Measurements from ENCODE around the gene USP47. TPM values are rescaled to one million over a fixed set of nuclear protein-coding genes. Genes with fewer than 3 reads are reported as not detected.

Gene USP47
- total and polyA plus RNA-seq, 2 of the 13 experiments (the other 11 are each of a cell fraction or from before 2014, with no cell fraction given) = 12.2 to 52.7 TPM

- Histone ChIP-seq H3K4me2 (ENCODE audit: low read depth, low read length) (no peak overlapping the region), H3K79me2 (ENCODE audit: insufficient read depth, low read length) (no peaks in the 10 kb centered on the region), H2AFZ (ENCODE audit: low read length) (no peak overlapping the region), H4K20me1 (ENCODE audit: insufficient read depth, low read length) (no peaks in the 10 kb centered on the region), H3K9me3 (ENCODE audit: low read length) (no peaks in the 10 kb centered on the region), H3K36me3 (replicated peaks in 1 of 2; ENCODE audit: control insufficient read depth in 1 of 2, insufficient read depth in 2 of 2, low read length in 2 of 2) (peaks cover 7 to 45% of the 10 kb centered on the region in 2 experiments; a peak in 4 of 5 replicates), H3K4me3 (replicated peaks in 1 of 3; ENCODE audit: insufficient read depth in 1 of 3, low read depth in 2 of 3, low read length in 3 of 3) (no peak overlapping the region), H3K4me1 (ENCODE audit: insufficient read depth, low read length) (no peaks in the 10 kb centered on the region), H3K27me3 (ENCODE audit: control insufficient read depth in 1 of 2, insufficient read depth in 2 of 2, low read length in 2 of 2) (no peaks in the 10 kb centered on the region), H3K27ac (ENCODE audit: extremely low read length, insufficient read depth, low read length) (no peak overlapping the region), H3K9ac (ENCODE audit: insufficient read depth, low read depth, low read length) (no peak overlapping the region)
- ChIA-PET POLR2A (no interaction called here), CTCF (ENCODE audit: low intra/inter-chr PET ratio, low total read pairs) (no interaction called here)
- WGBS (ENCODE audit: low lambda C conversion rate) = 98% methylated on average over 2 of the region's 2 CpGs
- ATAC-seq = no peak
- no peak for FAIRE-seq
- TF ChIP-seq SALL1 (CRISPR knock-in tag; IDR thresholded peaks at IDR 0.05) (no peak), ZNF740 (CRISPR knock-in tag; IDR thresholded peaks at IDR 0.05) (no peak), ZNF432 (CRISPR knock-in tag; IDR thresholded peaks at IDR 0.05; ENCODE audit: borderline replicate concordance) (no peak), ZNF687 (CRISPR knock-in tag; IDR thresholded peaks at IDR 0.05) (no peak), U2AF1 (optimal IDR thresholded peaks at IDR 0.05; ENCODE audit: low read depth, low read length) (no peak), TRAFD1 (CRISPR knock-in tag; IDR thresholded peaks at IDR 0.05; ENCODE audit: borderline replicate concordance) (no peak), ZNF512B (CRISPR knock-in tag; IDR thresholded peaks at IDR 0.05; ENCODE audit: borderline replicate concordance) (no peak)
- in situ Hi-C loops (cut with HindIII; ENCODE audit: extremely low pct_ligation_motif_present, low pct_unique_long_range_greater_than_20kb) (loop anchor here (10.0 kb wide), 1 partner anchor 349 kb away; no protein-coding TSS in a partner anchor), intact Hi-C loops (cut with micrococcal nuclease; ENCODE audit: unreplicated experiment) (loop anchor here (10.0 kb wide), 1 partner anchor 299 kb away; no protein-coding TSS in a partner anchor)
- DNase-seq (ENCODE audit: low spot score) = no peak
- no TSS peak for BruUV-seq (replicated peaks)
Measured at GRCh38 chr11:11935536-11935935, 93.8 kb downstream of the USP47 start.
